ENCODE data around the gene CAMP.
"Not testable (repeated sequence)": the region's sequence is repeated elsewhere in the genome, so short reads cannot be mapped to it uniquely, and the experiment has no call there.

The CAMP gene

DNA sequence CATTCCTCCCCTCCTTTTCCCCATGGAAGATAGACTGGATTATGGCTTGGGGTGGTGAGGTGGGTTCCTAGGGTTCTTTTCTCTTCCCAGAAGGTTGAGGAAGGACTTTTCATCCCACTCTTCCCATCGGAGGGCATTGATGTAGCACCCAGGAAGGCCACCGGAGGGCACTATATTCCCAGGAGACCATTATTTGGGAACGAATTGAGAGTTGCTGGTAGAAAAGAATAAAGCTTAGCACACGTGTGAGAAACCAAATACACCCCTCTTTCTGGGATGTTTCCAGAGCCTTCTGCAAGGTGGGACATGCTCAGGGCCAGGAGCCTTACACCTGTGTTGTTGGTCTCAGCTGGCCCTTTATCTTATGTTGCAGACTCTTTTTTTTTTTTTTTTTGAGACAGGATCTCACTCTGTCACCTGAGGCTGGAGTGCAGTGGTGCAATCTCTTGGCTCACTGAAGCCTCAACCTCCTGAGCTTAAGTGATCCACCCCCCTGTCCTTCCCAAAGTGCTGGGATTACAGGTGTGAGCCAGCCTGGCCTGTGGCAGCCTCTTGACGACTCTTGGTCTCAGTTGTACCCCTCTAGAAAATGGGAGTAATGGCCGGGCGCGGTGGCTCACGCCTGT lies 28.7 kb upstream of the CAMP start:
- H3K4me3 ChIP-seq (ENCODE audit: low read length) = no peak overlapping the region
- no peak for DNase-seq (ENCODE audit: low read depth)
- TF ChIP-seq, protein P1, sequence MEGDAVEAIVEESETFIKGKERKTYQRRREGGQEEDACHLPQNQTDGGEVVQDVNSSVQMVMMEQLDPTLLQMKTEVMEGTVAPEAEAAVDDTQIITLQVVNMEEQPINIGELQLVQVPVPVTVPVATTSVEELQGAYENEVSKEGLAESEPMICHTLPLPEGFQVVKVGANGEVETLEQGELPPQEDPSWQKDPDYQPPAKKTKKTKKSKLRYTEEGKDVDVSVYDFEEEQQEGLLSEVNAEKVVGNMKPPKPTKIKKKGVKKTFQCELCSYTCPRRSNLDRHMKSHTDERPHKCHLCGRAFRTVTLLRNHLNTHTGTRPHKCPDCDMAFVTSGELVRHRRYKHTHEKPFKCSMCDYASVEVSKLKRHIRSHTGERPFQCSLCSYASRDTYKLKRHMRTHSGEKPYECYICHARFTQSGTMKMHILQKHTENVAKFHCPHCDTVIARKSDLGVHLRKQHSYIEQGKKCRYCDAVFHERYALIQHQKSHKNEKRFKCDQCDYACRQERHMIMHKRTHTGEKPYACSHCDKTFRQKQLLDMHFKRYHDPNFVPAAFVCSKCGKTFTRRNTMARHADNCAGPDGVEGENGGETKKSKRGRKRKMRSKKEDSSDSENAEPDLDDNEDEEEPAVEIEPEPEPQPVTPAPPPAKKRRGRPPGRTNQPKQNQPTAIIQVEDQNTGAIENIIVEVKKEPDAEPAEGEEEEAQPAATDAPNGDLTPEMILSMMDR (conservative IDR thresholded peaks at IDR 0.05; ENCODE audit: low read depth, low read length) = peak; percentile 95

DNA sequence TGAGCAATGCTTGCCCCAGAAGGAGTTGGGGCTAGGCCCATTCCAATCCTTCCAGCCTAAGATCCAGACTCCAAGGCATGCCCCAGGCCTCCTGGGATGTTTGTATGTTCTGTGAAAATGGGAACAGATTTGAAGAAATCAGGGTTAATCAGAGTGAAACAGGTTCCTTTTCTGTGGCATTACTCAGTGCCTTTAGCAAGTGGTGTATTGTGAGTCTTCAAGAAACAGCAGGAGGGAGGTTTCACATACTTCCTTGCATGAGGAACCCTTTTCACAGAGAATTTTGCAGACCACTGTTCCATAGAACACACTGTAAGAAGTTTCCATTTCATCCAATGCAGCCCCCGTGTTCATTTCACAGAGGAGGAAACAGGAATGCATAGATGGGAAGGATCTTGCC lies 26.7 kb upstream of the CAMP start:
- H3K4me3 ChIP-seq (ENCODE audit: low read length) = no peak overlapping the region
- DNase-seq (ENCODE audit: low read depth) = no peak
- TF ChIP-seq, protein P1 (conservative IDR thresholded peaks at IDR 0.05; ENCODE audit: low read depth, low read length) = no peak

DNA sequence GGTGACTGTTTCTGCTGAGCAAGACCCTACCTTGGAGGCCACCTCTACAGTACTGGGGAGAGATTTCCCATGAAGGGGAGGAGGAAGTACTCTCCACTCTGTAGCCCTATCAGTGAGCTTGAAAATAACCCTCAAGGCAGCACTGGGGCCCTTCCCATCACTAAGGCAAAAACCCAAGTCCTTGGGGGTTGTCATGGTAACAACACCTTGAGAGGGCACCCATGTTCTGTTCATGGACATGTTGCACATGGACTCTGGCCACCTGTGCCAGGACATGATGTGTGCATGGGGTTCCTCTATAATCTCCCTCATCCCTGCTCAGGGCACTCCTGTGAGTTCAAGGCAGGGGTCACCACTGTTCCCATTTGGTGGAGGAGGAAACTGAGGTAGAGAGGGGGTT lies 24.2 kb upstream of the CAMP start:
- H3K4me3 ChIP-seq (ENCODE audit: low read length) = no peak overlapping the region
- no peak for DNase-seq (ENCODE audit: low read depth)
- TF ChIP-seq, protein P1 (conservative IDR thresholded peaks at IDR 0.05; ENCODE audit: low read depth, low read length) = no peak

DNA sequence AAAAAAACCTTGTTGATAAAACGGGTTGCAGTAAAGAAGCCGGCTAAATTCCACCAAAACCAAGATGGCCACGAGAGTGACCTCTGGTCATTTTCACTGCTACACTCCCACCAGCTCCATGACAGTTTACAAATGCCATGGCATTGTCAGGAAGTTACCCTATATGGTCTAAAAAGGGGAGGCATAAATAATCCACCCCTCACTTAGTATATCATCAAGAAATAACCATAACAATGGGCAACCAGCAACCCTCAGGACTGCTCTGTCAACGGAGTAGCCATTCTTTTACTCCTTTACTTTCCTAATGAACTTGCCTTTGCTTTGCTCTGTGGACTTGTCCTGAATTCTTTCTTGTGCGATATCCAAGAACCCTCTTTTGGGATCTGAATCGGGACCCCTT lies 20.7 kb upstream of the CAMP start:
- TF ChIP-seq, protein P1 (conservative IDR thresholded peaks at IDR 0.05; ENCODE audit: low read depth, low read length) = no peak
- DNase-seq (ENCODE audit: low read depth) = no peak
- H3K4me3 ChIP-seq (ENCODE audit: low read length) = no peak overlapping the region

DNA sequence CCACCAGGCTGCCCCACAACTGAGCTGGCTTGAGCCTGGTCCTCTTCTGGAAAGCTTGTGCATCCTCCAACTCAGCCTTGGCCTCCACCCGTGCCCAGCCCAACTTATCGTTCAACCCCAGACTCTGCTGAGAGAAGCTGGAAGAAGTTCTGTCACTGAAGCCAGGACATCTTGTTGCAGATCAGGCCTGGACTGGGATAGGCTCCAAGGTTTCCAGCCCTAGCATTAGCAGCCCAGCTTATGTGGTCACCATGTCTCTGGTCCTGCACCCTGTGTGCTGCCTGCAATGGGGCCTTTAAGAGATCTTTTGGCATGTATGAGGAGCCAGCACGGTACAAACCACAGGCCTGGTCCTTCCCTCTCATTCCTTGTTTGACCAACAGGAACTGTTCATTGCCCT lies 15.2 kb upstream of the CAMP start:
- no peak for DNase-seq (ENCODE audit: low read depth)
- H3K4me3 ChIP-seq (ENCODE audit: low read length) = no peak overlapping the region
- TF ChIP-seq, protein P1 (conservative IDR thresholded peaks at IDR 0.05; ENCODE audit: low read depth, low read length) = no peak

DNA sequence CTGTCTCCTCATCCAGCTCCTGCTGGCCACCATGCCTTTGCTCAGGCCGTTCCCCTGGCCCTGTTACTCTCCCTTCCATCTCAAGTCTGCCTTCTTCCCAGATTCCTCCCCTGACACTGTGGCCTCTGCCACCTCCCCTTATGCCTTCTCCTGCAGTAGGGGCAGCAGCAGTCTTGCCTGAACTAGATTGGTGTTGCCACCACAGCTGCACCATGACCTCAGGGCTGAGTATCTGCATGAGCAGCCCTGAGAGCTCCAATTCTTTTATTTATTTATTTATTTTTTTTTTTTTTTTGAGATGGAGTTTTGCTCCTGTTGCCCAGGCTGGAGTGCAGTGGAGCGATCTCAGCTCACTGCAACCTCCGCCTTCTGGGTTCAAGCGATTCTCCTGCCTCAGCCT lies 13.8 kb upstream of the CAMP start:
- no peak for DNase-seq (ENCODE audit: low read depth)
- no peak overlapping the region for H3K4me3 ChIP-seq (ENCODE audit: low read length)
- TF ChIP-seq, protein P1 (conservative IDR thresholded peaks at IDR 0.05; ENCODE audit: low read depth, low read length) = no peak

DNA sequence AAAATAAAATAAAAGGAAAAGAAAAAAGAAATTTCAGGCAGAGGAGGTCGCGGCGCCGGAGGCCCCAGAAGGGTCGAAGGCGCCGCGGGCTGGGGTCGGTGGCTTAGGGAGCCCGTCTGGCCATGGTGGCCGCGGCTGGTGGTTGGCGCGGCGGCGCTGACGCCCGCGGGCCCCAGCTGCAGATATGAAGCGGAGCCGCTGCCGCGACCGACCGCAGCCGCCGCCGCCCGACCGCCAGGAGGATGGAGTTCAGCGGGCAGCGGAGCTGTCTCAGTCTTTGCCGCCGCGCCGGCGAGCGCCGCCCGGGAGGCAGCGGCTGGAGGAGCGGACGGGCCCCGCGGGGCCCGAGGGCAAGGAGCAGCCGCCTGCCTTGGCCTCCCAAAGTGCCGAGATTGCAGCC lies 12.8 kb upstream of the CAMP start:
- DNase-seq (ENCODE audit: low read depth); H3K4me3 ChIP-seq (ENCODE audit: low read length): not testable (repeated sequence)

DNA sequence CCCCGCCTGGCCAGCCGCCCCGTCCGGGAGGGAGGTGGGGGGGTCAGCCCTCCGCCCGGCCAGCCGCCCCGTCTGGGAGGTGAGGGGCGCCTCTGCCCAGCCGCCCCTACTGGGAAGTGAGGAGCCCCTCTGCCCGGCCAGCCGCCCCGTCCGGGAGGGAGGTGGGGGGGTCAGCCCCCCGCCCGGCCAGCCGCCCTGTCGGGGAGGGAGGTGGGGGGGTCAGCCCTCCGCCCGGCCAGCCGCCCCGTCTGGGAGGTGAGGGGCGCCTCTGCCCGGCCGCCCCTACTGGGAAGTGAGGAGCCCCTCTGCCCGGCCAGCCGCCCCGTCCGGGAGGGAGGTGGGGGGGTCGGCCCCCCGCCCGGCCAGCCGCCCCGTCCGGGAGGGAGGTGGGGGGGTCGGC lies 11.5 kb upstream of the CAMP start:
- not testable (repeated sequence) for DNase-seq (ENCODE audit: low read depth); H3K4me3 ChIP-seq (ENCODE audit: low read length)
